Measurements from ENCODE around the gene RGS7.

RGS7 gene

GRCh38 chr1:241356519-241357365, at the start of gene RGS7:
Gene RGS7 (minus strand): TSS chr1:241357205.
- peak; percentile 63 for DNase-seq (ENCODE audit: low spot score)

GRCh38 chr1:241406421-241406820, 49.4 kb upstream of the RGS7 start:
- no peak for DNase-seq (ENCODE audit: low spot score)

- no peak for DNase-seq (ENCODE audit: low spot score)
These were observed 44.2 kb upstream of the RGS7 start for GRCh38 chr1:241401156-241401555.

- DNase-seq (ENCODE audit: low spot score) = peak; percentile 7
These were observed 40.0 kb upstream of the RGS7 start for GRCh38 chr1:241396747-241397681.

GRCh38 chr1:241391926-241392710, 35.1 kb upstream of the RGS7 start:
- no peak for DNase-seq (ENCODE audit: low spot score)

- no peak for DNase-seq (ENCODE audit: low spot score)
These were observed 33.5 kb upstream of the RGS7 start for GRCh38 chr1:241390526-241390925.

GRCh38 chr1:241389400-241389799, 32.4 kb upstream of the RGS7 start:
- no peak for DNase-seq (ENCODE audit: low spot score)

- DNase-seq (ENCODE audit: low spot score) = no peak
These were observed 30.2 kb upstream of the RGS7 start for GRCh38 chr1:241387216-241387615.

- DNase-seq (ENCODE audit: low spot score) = no peak
These were observed 19.7 kb upstream of the RGS7 start for GRCh38 chr1:241376701-241377100.

GRCh38 chr1:241375886-241376285, 18.9 kb upstream of the RGS7 start:
- no peak for DNase-seq (ENCODE audit: low spot score)

GRCh38 chr1:241366196-241366595, 9.2 kb upstream of the RGS7 start:
- DNase-seq (ENCODE audit: low spot score) = no peak

GRCh38 chr1:241362350-241362749, 5.3 kb upstream of the RGS7 start:
- no peak for DNase-seq (ENCODE audit: low spot score)

GRCh38 chr1:241357366-241358340, 648 bp upstream of the RGS7 start:
- peak; percentile 5 for DNase-seq (ENCODE audit: low spot score)

- peak; percentile 6 for DNase-seq (ENCODE audit: low spot score)
These were observed 852 bp downstream of the RGS7 start for GRCh38 chr1:241356187-241356518.

- no peak for DNase-seq (ENCODE audit: low spot score)
These were observed 1.5 kb downstream of the RGS7 start for GRCh38 chr1:241355311-241356010.

GRCh38 chr1:241352401-241352800, 4.6 kb downstream of the RGS7 start:
- no peak for DNase-seq (ENCODE audit: low spot score)

GRCh38 chr1:241351841-241352240, 5.2 kb downstream of the RGS7 start:
- no peak for DNase-seq (ENCODE audit: low spot score)

- DNase-seq (ENCODE audit: low spot score) = no peak
These were observed 13.0 kb downstream of the RGS7 start for GRCh38 chr1:241343956-241344355.

- DNase-seq (ENCODE audit: low spot score) = no peak
These were observed 20.7 kb downstream of the RGS7 start for GRCh38 chr1:241336335-241336734.

- DNase-seq (ENCODE audit: low spot score) = no peak
These were observed 24.0 kb downstream of the RGS7 start for GRCh38 chr1:241332987-241333386.

All from Ammon's horn (tissue), 1 donor.